Thoracic aorta (tissue), 2 donors: ENCODE data around the gene SLC25A17. TPM values are rescaled to one million over a fixed set of nuclear protein-coding genes. Genes with fewer than 3 reads are reported as not detected.
"Not testable (repeated sequence)": the region's sequence is repeated elsewhere in the genome, so short reads cannot be mapped to it uniquely, and the experiment has no call there.

Experiments used
- ATAC-seq: fragments of 150-250 bp; one replicate; pipeline ENCODE4 v1.8.0; 2017; ENCODE audit warnings: low read depth; ENCODE audit not compliant: insufficient number of reproducible peaks, low FRiP score
- DNase-seq: peaks from one replicate; pipeline ENCODE4 v3.0.0-alpha.2; 2020; ENCODE audit warnings: low spot score
- H3K27ac ChIP-seq, 2 donors: fragments of 200-600 bp; sonication (generic); 1 replicate in 1 of 2; 2 replicates in 1 of 2; pipeline ENCODE4 v1.5.1; 2016; ENCODE audit warnings: mild to moderate bottlenecking in 2 of 2, moderate library complexity in 2 of 2
- H3K27me3 ChIP-seq: fragments of 200-600 bp; sonication (generic); replicated peaks from 2 replicates; pipeline ENCODE4 v1.6.0; 2016; ENCODE audit warnings: mild to moderate bottlenecking; ENCODE audit not compliant: insufficient read depth
- H3K36me3 ChIP-seq: fragments of 200-600 bp; sonication (generic); one replicate; pipeline ENCODE4 v1.5.1; 2016
- H3K4me1 ChIP-seq, 2 donors: fragments of 200-600 bp; sonication (generic); 1 replicate in 1 of 2; 2 replicates in 1 of 2; pipeline versions ENCODE4 v1.5.1 to v1.6.0; 2016; ENCODE audit warnings: low read depth in 2 of 2, mild to moderate bottlenecking in 1 of 2; ENCODE audit not compliant: control insufficient read depth in 1 of 2
- H3K4me3 ChIP-seq: fragments of 200-600 bp; sonication (generic); 2 replicates; pipeline ENCODE4 v1.5.1; 2016; ENCODE audit warnings: mild to moderate bottlenecking
- H3K9me3 ChIP-seq: fragments of 200-600 bp; sonication (generic); 2 replicates; pipeline ENCODE4 v1.5.1; 2016
- total RNA-seq, 2 donors: library from RNA; depleted of rRNA; stranded (reverse); fragments of >200 nt; gene quantifications; one replicate each; pipeline versions ENCODE4 v1.1.0 to v1.2.3, GENCODE V29; 2016
- TF ChIP-seq, protein P1 (sequence below): fragments of 200-600 bp; sonication (generic); IDR thresholded peaks from one replicate; pipeline ENCODE4 v1.5.1; 2019; ENCODE audit warnings: antibody characterized with exemption

Gene SLC25A17, protein sequence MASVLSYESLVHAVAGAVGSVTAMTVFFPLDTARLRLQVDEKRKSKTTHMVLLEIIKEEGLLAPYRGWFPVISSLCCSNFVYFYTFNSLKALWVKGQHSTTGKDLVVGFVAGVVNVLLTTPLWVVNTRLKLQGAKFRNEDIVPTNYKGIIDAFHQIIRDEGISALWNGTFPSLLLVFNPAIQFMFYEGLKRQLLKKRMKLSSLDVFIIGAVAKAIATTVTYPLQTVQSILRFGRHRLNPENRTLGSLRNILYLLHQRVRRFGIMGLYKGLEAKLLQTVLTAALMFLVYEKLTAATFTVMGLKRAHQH
- total RNA-seq = 10 to 100 TPM; 14.4 to 17.9 TPM

DNA sequence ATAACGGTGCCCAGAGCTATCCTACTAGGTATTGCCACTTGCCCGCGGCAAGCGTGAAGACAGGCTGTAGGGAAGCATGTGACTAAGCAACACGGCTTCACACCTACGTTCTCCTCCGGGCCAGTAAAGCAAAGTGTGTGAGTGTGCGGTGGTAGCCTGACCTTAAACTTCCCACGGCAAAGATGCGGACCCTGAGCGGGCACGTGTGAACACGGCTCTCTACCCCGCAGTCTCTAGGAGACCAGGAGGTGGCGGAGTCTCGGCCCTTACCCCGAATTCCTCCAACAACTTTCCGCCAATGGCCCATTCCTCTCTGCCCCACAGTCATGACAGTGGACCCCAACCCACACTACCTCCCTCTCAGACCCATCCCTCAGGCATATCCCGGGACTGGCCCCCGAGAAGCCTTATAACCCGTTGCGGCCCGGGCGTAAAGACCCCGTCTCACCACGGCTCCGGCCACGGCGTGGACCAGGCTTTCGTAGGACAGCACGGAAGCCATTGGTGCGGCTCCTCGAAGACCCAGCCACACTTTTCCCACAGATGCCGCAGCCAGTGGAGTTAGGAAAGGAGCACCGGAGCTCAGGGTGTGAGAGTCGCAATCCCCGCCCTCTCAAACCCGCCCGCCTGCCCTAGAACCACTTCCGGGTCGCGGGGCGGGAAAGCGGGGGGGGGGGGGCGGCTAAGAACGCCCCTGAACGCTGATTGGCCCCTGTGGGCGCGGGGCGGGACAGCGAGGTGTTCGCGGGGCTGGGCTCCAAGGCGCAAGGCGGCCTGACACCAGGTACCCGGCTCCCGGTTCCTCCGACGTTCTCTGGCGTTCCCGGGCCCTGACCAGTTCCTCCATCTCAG lies at the start of gene SLC25A17:
Gene SLC25A17, minus strand, starts transcription at position 600 of the 852 bp plus-strand sequence. Its CDS starts 98 bp downstream, at position 502.
- Histone ChIP-seq H3K4me1 (peaks cover 20 to 29% of the 10 kb centered on the region in 2 donors), H3K36me3 (no peaks in the 10 kb centered on the region), H3K9me3 (no peaks in the 10 kb centered on the region), H3K27ac (peak within 1 kb of the TSS; percentile 77 to 79), H3K27me3 (no peaks in the 10 kb centered on the region), H3K4me3 (peak within 1 kb of the TSS; percentile 99)
- peak; percentile 77 for ATAC-seq
- peak; percentile 43 for DNase-seq
- TF ChIP-seq, protein P1, sequence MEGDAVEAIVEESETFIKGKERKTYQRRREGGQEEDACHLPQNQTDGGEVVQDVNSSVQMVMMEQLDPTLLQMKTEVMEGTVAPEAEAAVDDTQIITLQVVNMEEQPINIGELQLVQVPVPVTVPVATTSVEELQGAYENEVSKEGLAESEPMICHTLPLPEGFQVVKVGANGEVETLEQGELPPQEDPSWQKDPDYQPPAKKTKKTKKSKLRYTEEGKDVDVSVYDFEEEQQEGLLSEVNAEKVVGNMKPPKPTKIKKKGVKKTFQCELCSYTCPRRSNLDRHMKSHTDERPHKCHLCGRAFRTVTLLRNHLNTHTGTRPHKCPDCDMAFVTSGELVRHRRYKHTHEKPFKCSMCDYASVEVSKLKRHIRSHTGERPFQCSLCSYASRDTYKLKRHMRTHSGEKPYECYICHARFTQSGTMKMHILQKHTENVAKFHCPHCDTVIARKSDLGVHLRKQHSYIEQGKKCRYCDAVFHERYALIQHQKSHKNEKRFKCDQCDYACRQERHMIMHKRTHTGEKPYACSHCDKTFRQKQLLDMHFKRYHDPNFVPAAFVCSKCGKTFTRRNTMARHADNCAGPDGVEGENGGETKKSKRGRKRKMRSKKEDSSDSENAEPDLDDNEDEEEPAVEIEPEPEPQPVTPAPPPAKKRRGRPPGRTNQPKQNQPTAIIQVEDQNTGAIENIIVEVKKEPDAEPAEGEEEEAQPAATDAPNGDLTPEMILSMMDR = peak; percentile 30

DNA sequence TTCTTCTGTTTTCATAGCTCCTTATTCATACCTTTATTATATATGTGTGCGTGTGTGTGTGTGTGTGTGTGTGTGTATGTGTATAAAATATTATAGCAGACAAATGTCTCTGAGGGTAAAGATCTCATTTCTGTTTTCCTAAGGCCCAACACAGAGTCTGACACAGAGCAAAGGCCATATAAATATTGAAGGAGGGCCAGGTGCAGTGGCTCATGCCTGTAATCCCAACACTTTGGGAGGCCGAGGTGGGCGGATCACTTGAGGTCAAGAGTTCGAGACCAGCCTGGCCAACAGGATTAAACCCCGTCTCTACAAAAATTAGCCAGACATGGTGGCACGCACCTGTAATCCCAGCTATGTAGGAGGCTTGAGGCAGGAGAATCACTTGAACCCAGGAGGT lies 49.2 kb upstream of the SLC25A17 start:
- not testable (repeated sequence) for DNase-seq, ATAC-seq, H3K4me1 ChIP-seq

DNA sequence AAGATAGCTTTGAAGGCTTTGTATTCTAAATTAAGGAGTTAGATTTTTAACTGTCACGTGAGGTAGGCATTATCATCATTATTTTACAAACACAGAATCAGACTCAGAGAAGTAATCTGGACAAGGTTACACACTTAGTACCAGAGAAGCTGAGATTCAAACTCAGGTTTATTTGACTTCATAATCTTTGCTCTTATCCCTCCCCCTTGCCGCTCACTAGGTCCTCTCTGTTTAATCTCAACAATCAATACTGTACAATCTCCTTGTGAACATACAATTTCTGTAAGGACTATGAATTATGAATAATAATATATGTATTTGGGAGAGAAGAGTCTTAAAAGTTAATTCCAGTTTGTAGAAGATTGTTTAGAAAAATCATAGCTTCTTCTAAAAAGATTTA lies 48.0 kb upstream of the SLC25A17 start:
- TF ChIP-seq, protein P1 = no peak
- Histone ChIP-seq H3K36me3 (no peaks in the 10 kb centered on the region), H3K4me1 (no peaks in the 10 kb centered on the region), H3K4me3 (no peak overlapping the region), H3K27me3 (no peaks in the 10 kb centered on the region), H3K9me3 (no peaks in the 10 kb centered on the region), H3K27ac (no peak overlapping the region)
- no peak for DNase-seq
- ATAC-seq = no peak

More for the DNA sequence above, 49.2 kb upstream of the SLC25A17 start:
- H3K9me3 ChIP-seq, H3K27ac ChIP-seq, H3K4me3 ChIP-seq, H3K27me3 ChIP-seq, H3K36me3 ChIP-seq: not testable (repeated sequence)

DNA sequence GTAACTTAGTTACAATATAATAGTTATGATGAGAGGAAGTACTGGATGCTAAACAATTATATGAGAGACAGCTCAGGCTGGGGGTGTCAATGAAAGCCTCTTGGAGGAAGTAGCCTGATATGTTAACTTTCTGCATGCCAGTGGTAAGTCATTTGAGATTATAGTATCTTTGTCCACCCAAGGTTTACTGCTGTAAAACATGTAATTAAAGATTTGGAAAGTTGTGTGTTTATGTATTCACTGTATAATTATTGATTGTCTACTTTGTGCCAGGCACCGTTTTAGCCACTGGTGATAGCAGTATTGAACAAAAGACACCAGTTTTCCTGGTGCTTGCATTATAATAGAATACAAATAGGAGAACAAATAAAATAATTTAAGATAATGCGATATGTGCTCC lies 43.4 kb upstream of the SLC25A17 start:
- Histone ChIP-seq H3K27me3 (no peaks in the 10 kb centered on the region), H3K36me3 (no peaks in the 10 kb centered on the region), H3K9me3 (no peaks in the 10 kb centered on the region), H3K27ac (no peak overlapping the region), H3K4me1 (peaks cover 8 to 14% of the 10 kb centered on the region in 2 donors), H3K4me3 (no peak overlapping the region)
- ATAC-seq (no peak), DNase-seq (no peak)
- TF ChIP-seq, protein P1 = no peak

DNA sequence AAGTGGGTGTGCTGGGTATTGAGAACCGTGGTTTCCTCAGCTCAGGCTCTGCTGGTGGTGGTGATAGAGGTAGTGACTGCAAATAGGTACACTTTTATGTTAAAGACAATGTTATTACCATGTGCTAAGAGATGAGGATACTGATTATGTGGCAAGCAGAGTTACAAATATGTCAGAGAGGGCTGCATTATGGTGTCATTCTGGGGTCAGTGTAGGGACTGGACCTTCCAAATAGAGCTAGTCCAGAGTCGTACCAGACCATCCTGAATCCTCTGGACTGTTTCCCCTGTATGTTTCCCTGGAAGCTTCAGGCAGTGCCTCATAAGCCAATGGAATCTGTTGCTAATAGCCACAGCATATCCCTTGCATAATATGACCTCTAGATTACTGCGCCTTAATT lies 42.9 kb upstream of the SLC25A17 start, which contains the start of gene DNAJB7:
Gene DNAJB7, minus strand, starts transcription at position 101 of the 400 bp plus-strand sequence. CDS start 119 bp downstream, outside the sequence.
- TF ChIP-seq, protein P1 = no peak
- peaks cover 9 to 15% of the 10 kb centered on the region in 2 donors for H3K4me1 ChIP-seq
- no peaks in the 10 kb centered on the region for H3K27me3 ChIP-seq
- no peak for DNase-seq
- H3K27ac ChIP-seq = no peak within 1 kb of the TSS
- no peak for ATAC-seq
- H3K36me3 ChIP-seq = no peaks in the 10 kb centered on the region
- H3K9me3 ChIP-seq = no peaks in the 10 kb centered on the region
- H3K4me3 ChIP-seq = no peak within 1 kb of the TSS
